Measurements from ENCODE around the gene KPNA2. TPM values are rescaled to one million over a fixed set of nuclear protein-coding genes. Genes with fewer than 3 reads are reported as not detected.

KPNA2 gene
- total RNA-seq = 57.2 and 373 TPM in 2 replicates

DNA sequence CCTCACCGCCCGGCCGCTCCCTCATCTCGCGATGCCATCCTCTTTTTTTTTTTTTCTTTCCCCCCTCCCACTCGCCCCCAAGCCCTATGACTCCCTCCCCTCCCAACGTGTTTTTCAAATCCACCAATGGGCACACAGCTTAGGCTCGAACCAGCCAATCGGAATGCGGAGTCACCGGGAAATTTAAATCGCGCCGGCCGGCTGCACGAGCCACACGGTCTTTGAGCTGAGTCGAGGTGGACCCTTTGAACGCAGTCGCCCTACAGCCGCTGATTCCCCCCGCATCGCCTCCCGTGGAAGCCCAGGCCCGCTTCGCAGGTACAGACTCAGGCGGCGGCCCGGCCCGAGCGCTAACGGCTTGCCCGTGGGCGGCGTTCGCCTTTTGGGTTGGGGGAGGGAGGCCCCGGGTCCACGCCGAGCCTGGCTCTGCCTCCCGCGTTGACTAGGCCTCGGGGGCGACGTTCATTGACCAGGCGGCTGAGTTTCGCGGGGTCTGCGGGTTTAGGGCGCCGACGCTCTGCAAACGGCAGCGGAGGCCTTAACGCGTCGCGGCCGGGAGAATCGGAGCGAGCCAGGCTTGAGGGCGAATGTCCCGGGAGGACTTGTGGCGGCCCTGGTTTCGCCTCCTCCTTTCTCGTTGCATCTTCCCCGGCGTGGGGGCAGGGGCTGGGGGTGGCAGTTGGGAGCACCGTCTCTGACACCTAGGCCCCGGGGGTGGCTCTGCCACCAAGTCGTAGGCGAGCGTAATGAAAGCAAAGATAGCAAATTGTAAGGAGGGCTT, at the start of gene KPNA2:
Gene KPNA2 (plus strand): TSS at position 213 of the 781 bp plus-strand sequence. CDS start 1,398 bp downstream, outside the sequence.

DNA sequence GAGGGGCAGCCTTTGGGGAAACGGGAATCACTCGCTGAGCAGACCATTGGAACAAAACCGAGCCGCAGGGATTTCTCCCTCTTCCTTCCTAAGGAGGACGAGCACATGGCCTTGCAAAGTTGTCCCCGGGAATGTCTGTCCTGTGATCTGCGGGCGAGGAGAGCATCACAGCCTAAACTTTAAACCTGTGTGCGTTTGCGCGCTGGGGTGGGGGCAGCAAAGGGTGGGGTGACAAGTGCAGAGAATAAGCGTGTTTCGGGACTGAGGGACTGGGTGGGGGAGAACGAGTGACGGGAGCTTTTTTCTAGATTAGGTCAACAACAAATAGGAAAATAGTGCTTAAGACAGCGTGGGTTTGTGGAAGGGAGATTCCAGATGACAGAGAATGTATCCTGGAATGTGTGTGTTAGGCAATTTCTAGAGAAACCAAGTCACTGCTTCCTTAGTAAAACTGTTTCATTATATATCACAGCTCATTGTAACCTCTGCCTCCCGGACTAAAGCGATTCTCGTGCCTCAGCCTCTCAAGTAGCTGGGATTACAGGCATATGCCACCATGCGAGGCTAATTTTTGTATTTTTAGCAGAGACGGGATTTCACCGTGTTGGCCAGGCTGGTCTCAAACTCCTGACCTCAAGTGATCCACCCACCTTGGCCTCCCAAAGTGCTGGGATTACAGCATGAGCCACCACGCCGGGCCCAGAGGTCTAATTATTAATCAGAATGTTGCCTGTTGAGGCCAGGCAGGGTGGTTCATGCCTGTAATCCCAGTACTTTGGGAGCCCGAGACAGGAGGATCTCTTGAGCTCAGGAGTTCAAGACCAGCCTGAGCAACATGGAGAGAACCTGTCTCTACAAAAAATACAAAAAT, 39.0 kb upstream of the KPNA2 start, which contains the start of gene C17orf58:
Gene C17orf58 (minus strand): TSS at position 169 of the 871 bp plus-strand sequence. CDS start 271 bp downstream, outside the sequence.

Other genes starting within 250 kb of the KPNA2 start
- 18.7 and 31.7 TPM in 2 replicates for gene BPTF, start 210.2 kb upstream of the KPNA2 start, total RNA-seq
- 13.8 and 15.3 TPM in 2 replicates for gene C17orf58, start 39.3 kb upstream of the KPNA2 start, total RNA-seq
- gene AMZ2, start 212.3 kb downstream of the KPNA2 start, total RNA-seq = 41.1 and 50.0 TPM in 2 replicates